ENCODE data around the gene CYB5RL.

- no peak for TF ChIP-seq EZH2 (IDR thresholded peaks at IDR 0.05; ENCODE audit: insufficient read depth, low read length)
- TF ChIP-seq CTCF (IDR thresholded peaks at IDR 0.05; ENCODE audit: insufficient read depth, low read depth, low read length) = no peak
Measured at GRCh38 chr1:54241364-54241763, 41.5 kb upstream of the CYB5RL start.

All from astrocyte (in vitro differentiated cells and primary cell).